ENCODE measurements around the gene EIF2D. TPM values are rescaled to one million over a fixed set of nuclear protein-coding genes. Genes with fewer than 3 reads are reported as not detected.

Gene EIF2D
- total and polyA plus RNA-seq, 9 of the 15 experiments (the other 6 are each of a cell fraction or from before 2014, with no cell fraction given) = 81.1 to 138 (median 93.9) TPM

- TF ChIP-seq JUNB (CRISPR knock-in tag; conservative IDR thresholded peaks at IDR 0.05) = no peak
- TF ChIP-seq FIP1L1 (IDR thresholded peaks at IDR 0.05; ENCODE audit: low read depth, low read length, poor library complexity, severe bottlenecking) = no peak
- no peak for TF ChIP-seq MED1 (CRISPR knock-in tag; IDR thresholded peaks at IDR 0.05; ENCODE audit: borderline replicate concordance)
- no peak for TF ChIP-seq HDAC2 (IDR thresholded peaks at IDR 0.05)
- TF ChIP-seq NR2C1 (IDR thresholded peaks at IDR 0.05) = no peak
- TF ChIP-seq NR2C1 (tag; IDR thresholded peaks at IDR 0.05) = no peak
- TF ChIP-seq HINFP (tag; conservative IDR thresholded peaks at IDR 0.05; ENCODE audit: low read depth) = no peak
- TF ChIP-seq SPI1 (IDR thresholded peaks at IDR 0.05; ENCODE audit: borderline replicate concordance, low read depth, low read length) = no peak
- TF ChIP-seq ZNF24 (IDR thresholded peaks at IDR 0.05) = no peak
- no peak for TF ChIP-seq ZNF280A (IDR thresholded peaks at IDR 0.05; ENCODE audit: low read depth, partially characterized antibody)
- no peak for TF ChIP-seq ZNF316 (IDR thresholded peaks at IDR 0.05)
- TF ChIP-seq GABPB2 (CRISPR knock-in tag; conservative IDR thresholded peaks at IDR 0.05) = no peak
- no peak for TF ChIP-seq ZNF655 (CRISPR knock-in tag; IDR thresholded peaks at IDR 0.05)
- no peak for TF ChIP-seq ZFP91 (CRISPR knock-in tag; IDR thresholded peaks at IDR 0.05)
- no peak for TF ChIP-seq RFX1 (IDR thresholded peaks at IDR 0.05)
- TF ChIP-seq ZNF512 (tag; IDR thresholded peaks at IDR 0.05) = no peak
- TF ChIP-seq GTF2A2 (tag; IDR thresholded peaks at IDR 0.05) = no peak
- no peak for TF ChIP-seq MAFF (IDR thresholded peaks at IDR 0.05; ENCODE audit: low read length)
Observed at GRCh38 chr1:206583707-206584648, 28.3 kb downstream of the EIF2D start (continued).
